CD4-positive, alpha-beta T cell treated with Interferon gamma for 1 hour (primary cell): ENCODE data around the gene PROX1.

ENCODE experiments used
- DNase-seq: peaks from one replicate; pipeline ENCODE4 v3.0.0-alpha.2; 2020

PROX1 gene

DNA sequence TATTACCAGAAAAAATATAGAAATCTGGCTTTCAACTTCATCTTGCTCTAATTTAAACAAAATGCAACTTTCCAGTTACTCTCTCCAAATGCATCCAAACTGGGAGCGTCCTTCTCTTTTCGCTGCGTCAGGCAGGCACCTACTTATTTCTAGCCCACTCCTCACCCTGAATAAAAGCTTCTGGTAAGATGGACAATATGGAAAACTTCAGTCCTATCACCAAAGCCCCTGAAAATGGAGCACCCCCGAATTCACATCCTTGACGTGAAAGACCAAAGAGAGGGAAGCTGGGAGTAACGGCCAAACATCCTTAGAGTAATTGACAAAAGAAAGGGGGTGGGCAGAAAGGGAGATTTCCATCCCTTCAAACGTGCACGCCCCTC lies 5.5 kb upstream of the PROX1 start:
- no peak for DNase-seq

DNA sequence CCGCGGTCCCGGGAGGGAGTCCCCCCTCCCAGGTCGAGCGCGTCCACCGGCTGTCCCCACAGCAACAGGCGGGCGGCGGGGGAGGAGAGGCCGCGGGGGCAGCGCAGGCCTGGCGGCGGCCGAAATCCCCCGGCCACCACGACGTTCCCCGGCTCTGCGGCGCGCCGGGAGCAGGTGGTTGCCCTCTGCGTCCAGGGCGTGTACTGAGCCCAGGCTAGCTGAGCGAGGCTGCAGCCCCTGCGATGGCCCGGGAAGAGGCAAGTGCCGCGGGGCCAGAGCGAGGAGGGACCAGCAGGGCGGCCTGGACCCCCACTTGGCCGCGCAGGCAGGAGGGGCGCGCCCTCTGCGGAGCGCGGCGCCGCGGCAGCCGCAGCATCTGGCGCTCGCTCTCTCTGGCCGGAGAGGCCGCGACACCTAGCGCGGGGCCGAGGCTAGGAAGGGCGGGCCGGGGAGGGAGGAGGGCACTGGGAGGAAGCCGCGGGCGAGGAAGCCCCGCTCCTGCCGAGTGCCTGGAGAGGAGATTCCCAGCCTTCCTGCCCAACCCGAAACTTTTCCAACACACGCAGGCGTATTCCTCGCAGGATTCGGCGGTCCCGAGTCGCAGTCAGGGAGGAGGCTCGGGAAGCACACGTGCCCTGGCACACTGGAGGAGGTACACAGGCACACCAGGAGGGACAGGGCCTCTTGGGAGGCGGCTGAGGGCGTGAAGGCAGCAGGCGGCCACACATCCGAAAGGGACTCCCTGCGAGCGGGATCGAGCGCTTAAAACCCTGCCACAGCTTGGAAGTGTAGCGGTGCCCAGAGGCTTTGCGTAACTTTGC lies 4.9 kb upstream of the PROX1 start:
- DNase-seq = no peak

DNA sequence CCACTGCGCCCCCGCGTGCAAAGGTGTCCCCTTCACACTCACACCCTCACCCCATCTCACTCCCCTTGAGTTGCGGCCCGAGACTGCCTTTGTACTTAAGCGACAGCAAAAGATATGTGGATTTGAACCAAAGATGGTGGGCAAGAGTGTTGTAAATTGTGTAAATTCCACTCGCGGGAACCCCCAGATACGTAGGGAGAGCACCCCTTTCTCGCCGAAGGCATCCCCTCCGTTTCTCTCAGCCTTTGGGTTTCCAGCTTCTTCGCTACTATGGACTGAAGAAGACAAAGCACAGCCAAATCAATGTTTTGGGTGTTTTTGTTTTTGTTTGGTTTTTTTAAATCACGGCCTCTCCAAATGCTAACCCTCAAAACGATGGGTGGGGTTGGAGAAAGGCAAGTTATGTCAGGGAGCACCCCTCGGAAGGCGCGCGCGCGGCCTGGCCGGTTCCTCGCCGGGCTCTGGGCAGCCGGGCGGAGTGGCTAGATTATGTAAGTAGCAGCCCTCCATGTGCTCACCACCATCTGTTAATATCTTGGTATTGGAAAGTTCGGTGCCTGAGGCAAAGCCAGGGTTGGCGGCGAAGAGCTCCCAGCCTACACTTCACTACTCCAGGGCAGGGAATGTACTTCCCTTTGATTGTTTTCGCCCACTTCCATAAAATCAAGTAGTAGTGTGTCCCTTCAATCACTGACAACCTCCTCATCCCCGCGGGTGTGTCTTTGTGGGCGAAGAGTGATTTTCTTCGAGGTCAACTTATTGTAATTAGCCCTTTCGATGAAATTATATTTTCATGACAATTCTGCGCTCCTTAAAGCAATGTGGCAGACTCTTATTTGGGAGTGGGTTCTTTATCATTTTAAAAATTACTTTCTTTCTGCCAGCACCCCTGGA lies 4.0 kb upstream of the PROX1 start:
- no peak for DNase-seq

- no peak for DNase-seq
These were observed 3.2 kb upstream of the PROX1 start for GRCh38 chr1:213984387-213985208.

GRCh38 chr1:213985209-213986019 lies 2.4 kb upstream of the PROX1 start:
- DNase-seq = no peak

DNA sequence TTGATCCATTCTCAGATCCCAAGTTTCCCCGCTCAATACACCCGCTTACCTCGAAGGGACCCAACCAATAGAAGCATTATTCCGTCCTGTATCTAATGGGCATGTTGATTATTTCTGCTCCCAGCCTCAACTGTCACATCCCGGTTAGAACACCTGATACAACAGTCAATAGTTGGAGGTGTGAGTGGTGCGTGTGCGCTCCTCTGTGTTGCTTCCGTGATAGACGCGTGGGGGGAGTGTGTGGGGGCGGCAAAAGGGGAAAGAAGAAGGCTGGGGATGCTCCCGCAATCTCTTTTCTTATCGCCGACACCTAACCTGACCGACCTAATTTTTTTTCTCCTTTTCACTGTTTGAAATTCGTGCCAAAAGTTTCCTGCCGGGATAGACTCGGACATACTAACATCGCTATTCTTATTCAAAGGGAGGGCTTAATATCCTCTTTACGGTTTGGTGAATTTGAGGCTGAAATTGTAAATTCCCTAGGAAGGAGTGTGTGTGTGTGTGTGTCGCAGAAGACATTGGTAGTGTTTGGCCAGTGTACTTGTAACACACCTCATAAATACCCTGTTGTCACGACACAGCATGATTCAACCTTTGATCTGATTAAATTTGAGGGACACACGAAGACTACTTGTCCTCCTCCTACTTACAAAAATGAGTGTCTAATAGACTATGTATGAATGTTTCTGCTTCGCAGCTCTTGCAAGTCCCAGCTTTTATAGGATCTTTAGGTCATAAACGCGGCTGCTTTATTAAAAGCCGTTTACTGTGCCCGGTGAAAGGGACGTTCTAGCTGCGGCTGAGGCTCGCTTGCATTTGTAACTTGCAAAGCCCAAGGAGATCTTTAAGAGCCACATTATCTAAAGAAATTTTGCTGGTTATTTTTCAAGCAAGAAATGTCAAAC lies 1.5 kb upstream of the PROX1 start:
- DNase-seq = no peak

- no peak for DNase-seq
These were observed 885 bp upstream of the PROX1 start for GRCh38 chr1:213986925-213987250.

DNA sequence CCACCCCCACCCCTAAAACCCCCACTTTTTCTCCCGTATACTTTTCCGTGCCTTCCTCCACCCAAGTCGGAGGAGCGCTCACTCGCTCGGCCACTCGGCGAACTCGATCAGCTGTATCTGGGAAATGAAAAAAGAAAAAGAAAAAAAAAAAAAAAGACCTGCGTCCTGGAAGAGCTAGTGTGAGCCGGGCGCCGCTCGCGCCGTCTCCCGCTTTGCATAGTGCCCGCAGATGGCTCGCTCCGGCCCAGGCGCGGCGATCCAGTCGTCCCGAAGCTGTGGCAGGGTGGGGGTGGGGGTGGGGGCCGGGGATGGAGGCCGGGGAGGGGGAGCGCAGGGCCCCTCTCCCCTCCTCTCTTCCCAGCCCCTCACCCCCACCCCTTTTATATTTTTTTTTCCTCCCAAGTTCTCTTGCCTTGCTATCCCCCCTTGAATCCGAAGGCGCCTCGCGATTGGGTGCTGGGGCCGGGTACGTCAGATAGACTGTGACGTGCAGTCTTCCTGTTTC lies 299 bp upstream of the PROX1 start:
- no peak for DNase-seq

- no peak for DNase-seq
These were observed 781 bp downstream of the PROX1 start for GRCh38 chr1:213988507-213989001.

- no peak for DNase-seq
These were observed 1.5 kb downstream of the PROX1 start for GRCh38 chr1:213989002-213989855.

- DNase-seq = no peak
These were observed 6.2 kb downstream of the PROX1 start for GRCh38 chr1:213993929-213994328.

GRCh38 chr1:213994888-213995287 lies 7.1 kb downstream of the PROX1 start:
- no peak for DNase-seq

- DNase-seq = no peak
These were observed 7.8 kb downstream of the PROX1 start for GRCh38 chr1:213995603-213996002.

DNA sequence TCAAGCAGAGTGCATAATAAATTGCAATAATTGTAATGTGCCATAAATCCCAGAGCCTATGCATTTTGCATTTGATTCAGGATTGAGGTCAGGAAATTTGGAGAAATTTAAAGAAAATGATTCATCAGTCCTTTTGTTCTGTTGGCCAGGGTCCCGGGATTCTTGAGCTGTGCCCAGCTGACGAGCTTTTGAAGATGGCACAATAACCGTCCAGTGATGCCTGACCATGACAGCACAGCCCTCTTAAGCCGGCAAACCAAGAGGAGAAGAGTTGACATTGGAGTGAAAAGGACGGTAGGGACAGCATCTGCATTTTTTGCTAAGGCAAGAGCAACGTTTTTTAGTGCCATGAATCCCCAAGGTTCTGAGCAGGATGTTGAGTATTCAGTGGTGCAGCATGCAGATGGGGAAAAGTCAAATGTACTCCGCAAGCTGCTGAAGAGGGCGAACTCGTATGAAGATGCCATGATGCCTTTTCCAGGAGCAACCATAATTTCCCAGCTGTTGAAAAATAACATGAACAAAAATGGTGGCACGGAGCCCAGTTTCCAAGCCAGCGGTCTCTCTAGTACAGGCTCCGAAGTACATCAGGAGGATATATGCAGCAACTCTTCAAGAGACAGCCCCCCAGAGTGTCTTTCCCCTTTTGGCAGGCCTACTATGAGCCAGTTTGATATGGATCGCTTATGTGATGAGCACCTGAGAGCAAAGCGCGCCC lies 8.7 kb downstream of the PROX1 start:
- DNase-seq = no peak

GRCh38 chr1:213997038-213997771 lies 9.4 kb downstream of the PROX1 start:
- no peak for DNase-seq

DNA sequence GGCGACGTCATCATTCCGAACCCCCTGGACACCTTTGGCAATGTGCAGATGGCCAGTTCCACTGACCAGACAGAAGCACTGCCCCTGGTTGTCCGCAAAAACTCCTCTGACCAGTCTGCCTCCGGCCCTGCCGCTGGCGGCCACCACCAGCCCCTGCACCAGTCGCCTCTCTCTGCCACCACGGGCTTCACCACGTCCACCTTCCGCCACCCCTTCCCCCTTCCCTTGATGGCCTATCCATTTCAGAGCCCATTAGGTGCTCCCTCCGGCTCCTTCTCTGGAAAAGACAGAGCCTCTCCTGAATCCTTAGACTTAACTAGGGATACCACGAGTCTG lies 10.0 kb downstream of the PROX1 start:
- no peak for DNase-seq

DNA sequence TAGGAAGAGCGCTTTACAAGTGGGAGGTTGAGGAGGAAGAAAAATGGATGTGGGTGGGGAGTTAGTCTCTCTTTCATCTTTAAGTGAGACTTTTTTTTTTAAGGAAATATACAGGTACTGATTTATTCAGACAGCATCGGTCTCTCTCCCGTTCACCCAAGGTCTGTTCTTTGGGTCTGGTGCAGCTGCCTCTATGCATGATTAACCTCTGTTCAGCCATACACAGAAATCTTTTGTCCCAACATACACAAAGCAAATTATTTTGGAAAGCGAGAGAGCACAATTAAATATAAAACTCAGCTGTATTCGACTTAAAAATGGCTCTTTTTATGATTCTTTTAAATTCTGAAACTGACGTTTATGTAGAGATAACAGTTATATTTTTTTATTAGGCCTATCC lies 11.0 kb downstream of the PROX1 start:
- no peak for DNase-seq

- DNase-seq = no peak
These were observed 12.0 kb downstream of the PROX1 start for GRCh38 chr1:213999732-214000131.

DNA sequence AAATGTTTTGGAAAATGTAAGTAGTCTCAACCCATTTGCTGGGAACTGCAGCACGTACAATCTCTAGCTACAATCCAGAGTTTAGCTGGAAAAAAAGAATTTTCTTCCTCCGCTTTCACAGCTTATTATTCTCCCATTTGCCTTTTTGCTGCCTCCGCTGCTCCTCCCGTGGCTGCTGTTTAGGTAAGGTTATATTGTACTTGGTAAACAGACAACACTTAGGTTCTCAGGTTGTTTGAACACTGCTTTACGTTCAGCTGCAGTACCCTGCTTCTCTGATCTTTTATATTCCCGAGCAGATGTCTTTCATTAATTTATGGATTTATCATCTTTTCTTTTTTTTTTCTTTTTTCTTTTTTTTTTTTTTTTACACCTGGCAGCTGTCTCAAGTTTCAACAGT lies 14.3 kb downstream of the PROX1 start:
- no peak for DNase-seq
